ENCODE results near the gene HNRNPUL1.
"Not testable (repeated sequence)": the region's sequence is repeated elsewhere in the genome, so short reads cannot be mapped to it uniquely, and the experiment has no call there.

HNRNPUL1 gene

DNA sequence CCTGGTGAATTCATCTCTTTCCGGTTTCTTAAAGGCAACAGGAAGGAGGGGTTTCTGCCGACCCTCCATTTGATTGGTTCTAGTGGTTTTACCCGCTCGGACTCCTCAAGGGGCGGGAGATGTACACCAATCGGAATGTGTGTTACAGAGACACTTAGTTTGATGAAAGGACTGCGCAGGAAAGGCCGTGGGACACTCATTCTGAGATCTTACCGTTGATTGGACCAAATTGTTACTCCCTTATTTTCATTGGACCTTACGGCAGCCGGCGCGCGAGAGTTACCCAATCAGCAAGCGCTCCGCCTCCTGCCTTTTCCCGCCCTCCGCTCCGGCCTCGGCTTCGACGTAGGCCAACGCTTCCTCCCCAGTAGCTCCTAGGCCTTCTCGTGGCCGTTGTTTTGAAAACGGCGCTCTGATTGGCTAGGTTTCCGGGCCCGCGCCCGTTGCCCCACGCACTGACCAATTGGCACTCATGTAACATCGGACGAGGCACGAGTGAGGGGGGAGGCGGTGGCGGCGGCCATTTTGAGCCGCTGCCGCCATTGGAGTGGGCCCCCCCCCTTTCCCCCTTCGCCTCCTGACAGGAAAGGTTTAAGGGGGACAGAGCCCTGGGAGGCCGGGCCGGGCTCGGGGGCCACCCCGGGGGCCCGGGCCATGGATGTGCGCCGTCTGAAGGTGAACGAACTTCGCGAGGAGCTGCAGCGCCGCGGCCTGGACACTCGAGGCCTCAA, at the start of gene HNRNPUL1:
Gene HNRNPUL1, plus strand, starts transcription at position 523 of the 731 bp plus-strand sequence. Its CDS starts 132 bp downstream, at position 655.
- DNase-seq, result peak; percentile 99

GRCh38 chr19:41217741-41218140, 46.4 kb upstream of the HNRNPUL1 start:
- DNase-seq, result no peak

DNA sequence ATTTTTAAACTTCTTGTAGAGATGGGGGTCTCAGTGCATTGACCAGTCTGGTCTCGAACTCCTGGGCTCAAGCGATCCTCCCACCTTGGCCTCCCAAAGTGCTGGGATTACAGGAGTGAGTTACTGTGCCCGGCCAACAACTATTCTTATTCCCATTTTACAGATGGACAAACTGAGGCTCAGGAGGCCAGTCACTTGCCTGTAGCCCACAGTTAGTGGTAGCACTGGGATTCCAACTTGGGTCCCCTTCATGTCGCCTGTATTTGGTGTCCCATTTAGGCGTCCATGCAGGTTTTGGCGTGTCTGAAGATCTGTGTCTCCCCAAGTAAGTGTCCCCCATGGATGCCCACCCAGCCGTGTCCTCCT, 45.9 kb upstream of the HNRNPUL1 start:
- DNase-seq, result no peak

DNA sequence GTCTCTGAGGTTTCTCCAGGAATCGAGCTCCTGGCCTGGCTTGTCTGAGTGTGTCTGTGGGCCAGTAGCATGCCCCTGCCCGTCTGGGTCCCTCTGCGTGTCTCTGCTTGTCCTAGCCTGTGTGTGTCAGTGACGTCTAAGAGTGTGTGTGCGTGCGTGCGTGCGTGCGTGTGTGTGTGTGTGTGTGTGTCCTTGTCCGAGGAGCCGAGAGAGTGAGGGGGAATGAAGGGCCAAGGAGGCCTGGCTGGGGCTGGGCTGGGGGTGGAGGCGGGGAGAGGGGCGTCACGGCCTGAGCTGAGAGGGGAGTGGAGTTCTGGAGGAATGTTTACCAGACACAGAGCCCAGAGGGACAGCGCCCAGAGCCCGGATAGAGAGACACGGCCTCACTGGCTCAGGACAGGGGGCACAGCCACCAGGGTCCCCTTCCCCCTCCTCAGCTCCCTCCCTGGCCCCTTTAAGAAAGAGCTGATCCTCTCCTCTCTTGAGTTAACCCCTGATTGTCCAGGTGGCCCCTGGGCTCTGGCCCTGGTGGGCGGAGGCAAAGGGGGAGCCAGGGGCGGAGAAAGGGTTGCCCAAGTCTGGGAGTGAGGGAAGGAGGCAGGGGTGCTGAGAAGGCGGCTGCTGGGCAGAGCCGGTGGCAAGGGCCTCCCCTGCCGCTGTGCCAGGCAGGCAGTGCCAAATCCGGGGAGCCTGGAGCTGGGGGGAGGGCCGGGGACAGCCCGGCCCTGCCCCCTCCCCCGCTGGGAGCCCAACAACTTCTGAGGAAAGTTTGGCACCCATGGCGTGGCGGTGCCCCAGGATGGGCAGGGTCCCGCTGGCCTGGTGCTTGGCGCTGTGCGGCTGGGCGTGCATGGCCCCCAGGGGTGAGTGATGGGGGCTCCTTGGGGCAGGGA, 45.3 kb upstream of the HNRNPUL1 start, which contains the start of gene AXL:
Gene AXL, plus strand, starts transcription at position 609 of the 893 bp plus-strand sequence. Its CDS starts 170 bp downstream, at position 779.
- DNase-seq, result no peak

DNA sequence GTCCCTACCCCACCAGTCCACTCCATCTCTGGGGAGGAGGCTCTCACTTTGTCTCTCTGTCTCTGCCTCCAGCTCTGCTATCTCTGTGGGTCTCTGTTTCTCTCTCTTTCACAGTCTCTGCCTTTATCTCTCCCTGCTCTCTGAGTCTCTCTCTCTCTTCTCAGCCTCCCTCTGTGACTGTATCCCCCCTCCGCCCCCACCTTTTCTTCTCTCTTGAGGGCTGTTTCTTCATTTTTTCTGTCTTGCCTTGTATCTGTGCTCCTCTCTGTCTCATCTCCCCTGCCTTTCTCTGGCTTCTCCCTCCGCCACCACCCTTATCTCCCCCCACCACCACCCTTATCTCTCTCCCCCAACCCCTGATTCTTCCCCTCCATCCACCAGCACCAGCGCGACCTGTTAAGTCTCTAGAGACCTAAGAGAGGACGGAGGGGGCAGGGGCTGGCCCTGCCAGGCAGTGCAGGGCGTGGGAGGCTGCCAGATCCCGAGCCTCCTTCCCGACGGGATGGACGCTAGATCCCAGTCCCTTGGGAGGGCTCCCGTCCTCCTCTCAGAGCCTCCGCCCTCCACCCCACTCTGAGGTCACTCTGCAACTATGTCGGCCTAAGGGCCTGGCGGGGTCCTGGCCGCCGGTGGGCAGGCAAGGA, 44.1 kb upstream of the HNRNPUL1 start:
- no peak for DNase-seq

- DNase-seq, result no peak
Measured at GRCh38 chr19:41220811-41221210, 43.4 kb upstream of the HNRNPUL1 start.

- no peak for DNase-seq
Measured at GRCh38 chr19:41221514-41222205, 42.5 kb upstream of the HNRNPUL1 start.

- no peak for DNase-seq
Measured at GRCh38 chr19:41222240-41222639, 41.9 kb upstream of the HNRNPUL1 start.

- DNase-seq, result no peak
Measured at GRCh38 chr19:41223431-41224234, 40.5 kb upstream of the HNRNPUL1 start.

DNA sequence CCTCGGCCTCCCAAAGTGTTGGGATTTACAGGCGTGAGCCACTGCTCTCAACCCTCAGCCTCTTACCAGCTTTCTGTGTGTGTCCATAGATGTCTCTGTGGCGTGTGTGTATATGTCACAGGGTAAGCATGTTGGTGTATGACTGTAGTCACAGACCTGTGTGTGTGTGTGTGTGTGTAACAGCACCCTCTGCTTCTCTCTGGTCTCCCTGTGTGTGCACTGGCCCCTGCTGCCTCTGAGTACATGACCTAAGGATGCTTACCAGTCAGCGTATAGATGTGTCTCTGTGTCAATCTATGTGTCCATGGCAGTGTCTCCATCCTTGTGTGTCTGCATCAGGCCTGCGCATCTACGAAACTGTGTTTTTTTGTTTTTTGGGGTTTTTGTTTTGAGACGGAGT, 39.5 kb upstream of the HNRNPUL1 start:
- DNase-seq, result no peak

- DNase-seq, result peak; percentile 43 to 46
Measured at GRCh38 chr19:41225238-41226052, 38.7 kb upstream of the HNRNPUL1 start.

- peak; percentile 16 to 22 for DNase-seq
Measured at GRCh38 chr19:41226053-41226873, 37.9 kb upstream of the HNRNPUL1 start.

- no peak for DNase-seq
Measured at GRCh38 chr19:41226874-41227390, 37.2 kb upstream of the HNRNPUL1 start.

GRCh38 chr19:41228486-41228885, 35.7 kb upstream of the HNRNPUL1 start:
- DNase-seq, result no peak

DNA sequence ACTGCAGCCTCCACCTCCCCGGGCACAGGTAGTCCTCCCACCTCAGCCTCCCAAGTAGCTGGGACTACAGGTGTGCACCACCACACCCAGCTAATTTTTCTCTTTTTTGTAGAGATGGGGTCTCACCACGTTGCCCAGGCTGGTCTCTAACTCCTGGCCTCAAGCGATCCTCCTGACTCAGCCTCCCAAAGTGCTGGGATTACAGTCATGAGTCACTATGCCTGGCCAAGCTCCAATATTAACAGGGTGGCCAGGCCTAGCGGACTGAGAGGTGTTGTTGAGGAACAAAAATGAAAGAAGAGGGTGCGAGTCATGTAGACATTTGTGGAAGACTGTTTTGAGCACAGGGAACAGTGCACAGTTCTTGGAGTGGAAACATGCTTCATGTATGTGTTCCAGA, 34.8 kb upstream of the HNRNPUL1 start:
- not testable (repeated sequence) for DNase-seq

DNA sequence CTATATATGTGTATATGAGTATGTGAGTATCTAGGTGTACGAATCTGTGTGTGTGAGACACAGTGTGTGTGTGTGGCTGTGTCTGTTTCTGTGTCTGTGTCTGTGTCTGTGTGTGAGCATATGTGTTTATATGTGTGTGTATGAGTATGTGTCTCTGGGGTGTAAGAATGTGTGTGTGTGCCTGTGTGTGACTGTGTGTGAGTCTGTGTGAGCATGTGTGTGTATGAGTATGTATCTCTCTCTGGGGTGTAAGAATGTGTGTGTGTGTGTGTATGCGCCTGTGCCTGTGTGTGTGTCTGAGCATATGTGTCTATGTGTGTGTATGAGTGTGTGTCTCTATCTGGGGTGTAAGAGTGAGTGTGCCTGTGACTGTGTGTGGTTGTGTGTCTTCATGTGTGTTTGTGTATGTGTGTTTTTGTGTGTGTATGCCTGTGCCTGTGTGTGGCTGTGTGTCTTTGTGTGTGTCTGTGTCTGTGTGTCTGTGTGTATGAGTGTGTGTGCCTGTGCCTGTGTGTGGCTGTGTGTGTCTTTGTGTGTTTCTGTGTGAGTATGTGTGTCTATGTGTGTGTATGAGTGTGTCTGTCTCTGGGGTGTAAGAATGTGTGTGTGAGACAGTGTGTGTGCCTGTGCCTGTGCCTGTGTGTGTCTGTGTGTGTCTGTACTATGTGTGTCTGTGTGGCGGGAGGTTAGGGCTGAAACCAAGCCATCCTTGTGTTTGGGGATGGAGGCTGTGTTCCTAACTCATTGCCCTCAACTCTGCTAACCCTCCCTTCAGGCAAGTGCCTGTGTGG, 33.9 kb upstream of the HNRNPUL1 start:
- no peak for DNase-seq

DNA sequence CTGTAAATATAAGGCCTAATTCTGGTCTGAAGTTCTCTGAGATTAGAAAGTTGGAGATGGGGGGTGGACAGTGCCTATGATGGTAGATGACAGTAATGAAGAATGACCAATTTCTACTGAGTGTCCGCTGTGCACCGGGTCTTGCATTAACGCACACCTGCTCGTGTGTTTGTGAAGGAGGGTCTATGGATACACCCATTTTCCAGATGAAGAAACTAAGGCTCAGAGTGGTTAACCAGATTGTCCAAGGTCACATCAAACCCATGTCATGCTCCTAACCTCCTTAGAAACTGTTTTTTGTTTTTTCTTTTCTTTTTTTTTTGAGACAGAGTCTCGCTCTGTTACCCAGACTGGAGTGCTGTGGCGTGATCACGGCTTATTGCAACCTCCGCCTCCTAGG, 31.5 kb upstream of the HNRNPUL1 start:
- DNase-seq, result no peak

GRCh38 chr19:41233748-41234240, 30.4 kb upstream of the HNRNPUL1 start:
- no peak for DNase-seq
